Retinal pigment epithelial cell (primary cell): ENCODE measurements around the gene PELI3.

Experiments used
- DNase-seq: peaks from one replicate; pipeline ENCODE4 v3.0.0-alpha.2; 2010; ENCODE audit warnings: low read depth
- H3K4me3 ChIP-seq: 2 replicates; pipeline ENCODE4 v1.5.1; 2011; ENCODE audit warnings: mild to moderate bottlenecking, low read length, control low read depth, moderate library complexity
- CTCF ChIP-seq: conservative IDR thresholded peaks from 2 replicates; pipeline ENCODE4 v1.5.1; 2011; ENCODE audit warnings: low read depth, low read length, control low read depth, inconsistent platforms

The PELI3 gene

GRCh38 chr11:66523611-66524010 is 56.9 kb downstream of the PELI3 start:
- no peak overlapping the region for H3K4me3 ChIP-seq
- DNase-seq = no peak
- TF ChIP-seq CTCF = no peak

- no peak for TF ChIP-seq CTCF
- no peak overlapping the region for H3K4me3 ChIP-seq
- DNase-seq = no peak
Measured at GRCh38 chr11:66524304-66525040, 57.8 kb downstream of the PELI3 start.
